Stimulated activated CD8-positive, alpha-beta memory T cell treated with anti-CD3 and anti-CD28 coated beads, Interleukin-7, amount 100 ng/mL, for 24 hours (primary cell): ENCODE data around the gene IPO9.
"Not testable (repeated sequence)": the region's sequence is repeated elsewhere in the genome, so short reads cannot be mapped to it uniquely, and the experiment has no call there.

Experiments
- DNase-seq: peaks from one replicate; pipeline ENCODE4 v3.0.0-alpha.2; 2020; ENCODE audit warnings: low read depth

IPO9 gene

GRCh38 chr1:201848230-201848629 is 19.3 kb downstream of the IPO9 start:
- no peak for DNase-seq

GRCh38 chr1:201849372-201850052 is 20.6 kb downstream of the IPO9 start:
- no peak for DNase-seq

DNA sequence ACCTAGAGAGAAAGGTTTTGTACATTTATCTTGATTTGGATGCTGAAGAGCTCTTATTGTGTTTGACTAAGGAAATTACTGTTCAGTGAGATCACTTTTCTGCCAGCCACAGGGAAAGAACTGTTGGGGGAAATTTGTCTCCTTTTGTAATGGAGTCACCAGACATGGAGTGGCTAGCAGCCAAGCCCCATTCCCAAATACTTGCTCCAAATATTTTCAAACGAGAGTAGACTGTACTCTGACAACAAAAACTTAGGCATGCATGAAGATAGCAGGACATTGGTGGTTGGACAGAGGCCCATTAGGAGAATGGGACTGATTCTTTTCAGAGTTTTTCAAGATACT is 21.1 kb downstream of the IPO9 start:
- no peak for DNase-seq

DNA sequence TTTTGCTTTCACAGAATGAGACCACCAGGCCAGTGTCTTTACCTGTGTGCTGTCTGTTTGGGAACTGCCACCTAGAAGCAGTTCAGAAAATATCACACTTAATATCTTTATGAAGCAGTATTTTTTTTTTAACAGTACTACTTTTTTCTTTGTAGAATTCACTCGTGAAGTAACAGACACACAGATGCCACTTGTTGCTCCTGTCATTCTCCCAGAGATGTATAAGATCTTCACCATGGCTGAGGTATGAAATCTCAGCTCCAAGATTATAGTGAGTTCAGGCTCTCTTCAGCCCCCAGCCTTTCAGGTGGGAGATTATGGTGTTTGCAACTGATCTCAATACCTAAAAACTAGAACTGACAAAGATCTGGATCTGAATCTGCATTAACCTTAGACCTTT is 23.0 kb downstream of the IPO9 start:
- DNase-seq, result no peak

DNA sequence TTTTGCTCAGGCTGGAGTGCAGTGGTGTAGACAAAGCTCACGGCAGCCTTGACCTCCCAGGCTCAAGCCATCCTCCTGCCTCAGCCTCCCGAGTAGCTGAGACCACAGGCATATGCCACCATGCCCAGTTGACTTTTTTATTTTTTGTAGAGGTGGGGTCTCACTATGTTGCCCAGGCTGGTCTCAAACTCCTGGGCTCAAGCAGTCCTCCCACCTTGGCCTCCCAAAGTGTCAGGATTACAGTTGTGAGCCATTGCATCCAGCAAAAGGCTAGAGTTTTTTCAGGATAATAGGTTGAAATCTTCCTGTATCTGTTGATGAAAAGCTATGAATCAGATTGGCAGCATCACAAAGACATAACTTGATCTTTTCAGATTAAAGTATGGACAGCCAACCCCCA is 27.8 kb downstream of the IPO9 start:
- not testable (repeated sequence) for DNase-seq

GRCh38 chr1:201859424-201859823 is 30.5 kb downstream of the IPO9 start:
- DNase-seq, result no peak

DNA sequence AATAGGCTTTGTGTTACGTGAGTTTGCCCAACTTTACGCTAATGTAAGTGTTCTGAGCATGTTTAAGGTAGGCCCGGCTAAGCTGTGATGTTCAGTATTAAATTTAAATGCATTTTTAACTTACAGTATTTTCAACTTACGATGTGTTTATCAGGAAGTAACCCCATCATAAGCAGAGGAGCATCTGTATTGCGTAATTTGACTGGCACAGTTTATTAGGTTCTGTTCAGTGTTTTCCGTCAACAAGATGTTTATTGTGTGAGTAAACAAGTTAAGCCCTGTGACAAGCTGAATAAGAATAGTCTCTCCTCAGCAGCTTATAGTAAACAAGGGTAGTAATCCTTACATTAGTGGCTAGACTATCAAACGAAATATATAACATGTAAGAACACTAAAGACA is 32.5 kb downstream of the IPO9 start:
- no peak for DNase-seq

- no peak for DNase-seq
Measured at GRCh38 chr1:201870397-201870796, 41.4 kb downstream of the IPO9 start.

DNA sequence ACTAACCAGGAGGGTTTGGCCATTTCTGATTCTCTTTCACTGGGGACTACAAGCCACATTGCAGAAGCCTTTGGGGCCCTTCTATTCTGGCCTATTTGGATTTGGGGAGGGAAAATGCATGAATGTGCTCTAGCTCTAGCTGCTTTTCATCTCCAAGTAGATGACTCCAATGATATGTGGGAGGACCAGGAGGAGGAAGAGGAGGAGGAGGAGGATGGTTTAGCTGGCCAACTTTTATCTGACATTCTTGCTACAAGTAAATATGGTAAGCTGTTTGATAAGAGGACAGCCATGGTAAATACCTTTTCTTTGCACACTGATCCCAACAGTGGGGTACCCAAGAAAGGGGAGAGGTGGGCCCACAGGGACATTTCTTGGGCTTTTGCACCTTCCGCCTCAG is 45.7 kb downstream of the IPO9 start:
- DNase-seq, result no peak

DNA sequence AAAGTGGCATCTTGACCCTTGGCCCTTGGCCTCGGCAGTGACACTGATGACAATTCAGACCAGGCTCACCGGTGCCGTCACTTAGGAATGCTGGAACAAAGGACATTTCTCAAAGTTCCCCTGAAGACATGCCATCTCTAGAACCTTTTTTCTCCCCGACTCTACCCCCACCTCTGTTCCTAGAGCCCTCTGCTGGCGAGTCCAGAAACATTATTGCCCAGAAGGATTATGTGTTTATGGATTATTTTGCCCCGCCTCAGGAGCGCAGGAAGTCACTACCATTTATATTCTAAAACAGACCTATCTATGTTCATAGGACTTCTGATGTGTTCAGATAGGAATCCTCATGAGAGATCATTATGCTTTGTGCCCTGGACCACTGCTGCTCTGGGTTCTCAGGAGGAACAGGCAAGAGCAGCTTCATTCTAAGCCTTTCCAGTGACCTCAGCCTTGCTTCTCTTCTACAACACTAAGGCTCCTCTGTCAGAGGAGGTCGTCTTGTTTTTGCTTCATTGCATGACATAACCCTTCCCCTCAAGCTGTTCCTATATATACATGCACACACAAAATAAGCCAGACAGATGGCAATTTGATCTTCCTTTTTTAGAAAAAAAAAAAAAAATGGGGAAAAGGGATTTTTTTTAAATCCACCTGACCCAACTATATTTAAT is 47.3 kb downstream of the IPO9 start:
- DNase-seq, result no peak

DNA sequence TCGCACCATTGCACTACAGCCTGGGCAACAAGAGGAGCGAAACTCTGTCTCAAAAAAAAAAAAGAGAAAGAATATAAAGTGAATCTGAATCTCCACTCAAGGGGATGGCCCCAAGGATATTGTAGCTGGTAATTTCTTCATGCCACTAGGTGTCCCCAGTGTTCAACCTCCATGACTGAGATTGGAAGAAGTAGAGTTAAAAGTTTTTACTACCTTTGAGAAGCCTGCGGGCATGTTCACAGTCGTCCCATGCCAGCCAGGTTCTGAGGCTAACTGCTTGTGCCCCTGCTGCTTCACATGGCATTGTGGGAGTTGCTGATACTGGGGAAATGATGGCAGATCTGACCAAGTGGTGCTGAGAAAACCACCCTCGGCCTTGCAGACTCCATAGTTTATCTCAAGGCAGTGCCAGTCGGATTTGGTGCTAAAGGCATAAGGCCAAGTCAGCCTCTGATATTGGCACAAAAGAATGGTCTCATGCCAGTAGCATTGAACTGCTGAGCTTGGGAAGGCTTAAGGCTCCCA is 49.0 kb downstream of the IPO9 start:
- no peak for DNase-seq

DNA sequence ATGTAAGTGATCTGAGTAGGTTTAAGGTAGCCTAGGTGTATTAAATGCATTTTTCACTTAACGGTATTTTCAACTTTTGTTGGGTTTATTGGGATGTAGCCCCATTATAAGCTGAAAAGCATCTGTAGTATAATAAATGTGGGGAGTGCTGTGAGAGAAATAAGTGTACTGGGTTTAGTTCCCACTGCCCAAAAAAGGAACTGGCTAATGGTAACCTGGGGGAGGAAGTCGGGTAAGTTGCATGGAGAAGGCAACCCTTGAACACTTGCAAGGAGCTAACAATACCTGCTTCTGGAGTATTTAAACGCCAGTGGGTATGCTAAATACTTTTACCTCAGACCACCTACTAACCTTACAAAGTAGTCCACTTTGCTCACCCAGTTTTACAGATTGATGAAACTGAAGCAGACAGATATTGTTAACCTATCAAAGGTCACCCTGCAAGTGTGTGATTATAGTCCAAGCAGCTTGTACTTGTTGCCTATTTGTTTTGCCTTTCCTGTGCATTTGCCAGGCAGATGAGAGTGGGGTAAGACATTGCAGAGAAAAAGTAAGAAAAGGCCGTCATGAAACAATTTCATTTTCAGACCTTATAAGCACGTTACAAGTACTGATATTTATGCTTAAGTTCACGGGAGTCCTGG is 52.1 kb downstream of the IPO9 start:
- no peak for DNase-seq

GRCh38 chr1:201881617-201882016 is 52.7 kb downstream of the IPO9 start:
- DNase-seq, result no peak

DNA sequence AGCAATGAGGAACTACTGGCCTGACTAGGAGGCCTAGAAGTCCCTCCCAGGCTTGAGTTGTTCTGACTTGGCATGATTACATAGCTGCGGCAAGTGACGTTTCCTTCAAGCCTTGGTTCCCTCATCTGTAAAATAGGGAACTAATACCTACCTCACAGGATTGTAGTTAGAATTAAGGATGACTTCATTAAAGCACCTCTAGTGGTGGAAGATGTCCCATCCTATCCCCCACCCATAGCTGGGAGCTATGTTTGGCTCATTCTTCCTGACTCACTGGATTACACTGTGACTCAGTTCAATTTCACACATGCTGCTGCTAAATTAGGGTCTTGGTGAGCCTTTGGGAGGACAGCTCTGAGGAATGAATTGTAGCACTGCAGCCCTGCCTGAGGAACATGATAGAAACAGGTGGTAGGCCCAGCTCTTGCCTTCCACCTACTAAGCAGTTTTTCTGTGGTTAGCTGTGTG is 53.7 kb downstream of the IPO9 start:
- DNase-seq, result no peak

DNA sequence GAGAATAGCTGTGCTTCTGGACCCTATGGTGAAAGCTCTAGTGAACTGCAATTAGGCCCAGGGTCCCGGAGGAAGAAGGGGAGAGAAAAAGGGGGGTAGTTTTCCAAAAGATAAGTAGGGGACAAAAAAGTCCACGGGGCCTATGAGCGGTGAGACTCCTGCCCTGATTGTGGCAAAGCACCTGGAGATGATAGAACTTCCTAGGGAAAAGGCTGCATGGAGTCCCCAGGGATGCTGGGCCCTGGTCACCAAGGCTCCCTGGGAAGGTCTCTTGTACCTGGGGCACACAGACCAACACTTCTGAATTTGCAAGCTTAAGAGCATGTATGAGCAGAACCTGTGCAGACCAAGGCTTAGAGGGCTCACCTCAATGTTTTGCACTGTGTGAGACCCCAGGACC is 54.3 kb downstream of the IPO9 start:
- no peak for DNase-seq

GRCh38 chr1:201883786-201884185 is 54.8 kb downstream of the IPO9 start:
- DNase-seq, result no peak

DNA sequence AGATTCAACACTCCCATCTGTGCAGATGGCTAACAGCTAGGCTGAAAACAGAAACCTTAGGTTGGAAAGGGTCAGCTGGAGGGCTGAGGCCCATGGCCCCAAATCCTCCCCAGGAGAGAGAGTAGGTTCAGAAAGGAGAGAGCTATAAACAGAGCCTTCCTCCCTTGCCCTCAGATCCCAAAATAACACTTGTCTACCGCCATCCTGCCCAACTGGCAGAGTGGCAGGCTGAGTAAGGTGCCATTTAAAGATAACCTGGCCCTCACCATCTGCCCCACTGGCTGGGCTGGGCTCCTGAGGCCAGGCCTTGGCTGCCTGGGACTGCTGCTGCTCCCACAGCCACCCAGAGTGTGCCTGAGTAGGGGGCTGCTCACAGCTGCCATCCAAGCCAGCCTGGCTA is 55.5 kb downstream of the IPO9 start:
- no peak for DNase-seq

GRCh38 chr1:201885531-201886075 is 56.6 kb downstream of the IPO9 start:
- DNase-seq, result no peak

GRCh38 chr1:201886103-201886885 is 57.3 kb downstream of the IPO9 start:
- DNase-seq, result no peak

DNA sequence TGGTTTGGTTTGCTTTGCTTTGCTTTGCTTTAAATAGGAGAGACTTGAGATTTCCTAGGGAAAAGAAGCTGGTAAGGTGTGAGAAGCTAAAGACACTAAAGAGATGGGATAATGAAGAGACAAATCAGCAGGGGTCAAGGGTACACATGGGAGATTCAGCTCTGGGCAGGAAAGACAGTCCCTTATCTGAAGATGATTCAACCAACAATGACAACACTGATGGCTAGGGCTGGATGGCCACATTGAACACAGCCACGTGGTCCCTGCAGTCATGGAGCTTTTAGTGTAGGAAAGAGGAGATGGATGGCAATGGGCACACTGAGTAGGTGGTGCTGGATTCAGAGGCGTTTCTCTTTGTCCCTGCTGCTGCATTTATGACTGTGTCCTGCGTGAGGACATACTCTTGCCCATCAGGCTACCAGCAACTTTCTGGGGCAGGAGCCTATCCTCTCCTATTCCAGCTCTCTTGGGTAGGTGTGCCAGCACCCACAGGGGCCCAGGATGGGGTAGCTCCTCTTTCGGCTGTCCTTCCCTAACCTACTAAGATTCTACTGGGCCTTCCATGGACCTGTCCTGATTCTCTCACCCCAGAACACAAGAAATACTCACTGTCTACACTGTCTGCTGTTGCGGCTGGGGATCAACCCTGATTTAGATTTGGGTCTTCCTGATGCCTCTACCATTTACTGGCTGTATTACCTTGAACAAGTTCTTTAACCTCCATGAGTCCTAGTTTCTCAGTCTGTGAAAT is 58.3 kb downstream of the IPO9 start:
- DNase-seq, result no peak

GRCh38 chr1:201888282-201889089 is 59.5 kb downstream of the IPO9 start, which contains the start of gene SHISA4:
TSS of gene SHISA4 (plus strand) at chr1:201888898. CDS start at chr1:201888995, 97 bp downstream.
- no peak for DNase-seq
